PFSK-1 (cell line): Measurements from ENCODE around the gene APOBEC3C.

Experiments used
- FOXP2 ChIP-seq: optimal IDR thresholded peaks from 2 replicates; pipeline ENCODE3; 2011; ENCODE audit warnings: borderline replicate concordance, control low read depth, inconsistent platforms; ENCODE audit not compliant: insufficient read depth; ENCODE audit errors: extremely low read length, extremely low read depth
- POLR2AphosphoS5 ChIP-seq: IDR thresholded peaks from 2 replicates; pipeline ENCODE4 v1.6.1; 2012; ENCODE audit warnings: low read depth, mild to moderate bottlenecking, control low read depth, low read length, moderate library complexity
- REST ChIP-seq, 2 experiments: IDR thresholded peaks; 2 replicates each; pipeline versions ENCODE4 v1.6.1 to v1.8.0; 2011 to 2012; ENCODE audit warnings: low read depth in 2 of 2, low read length in 2 of 2, control low read depth in 1 of 2, inconsistent platforms in 1 of 2, mild to moderate bottlenecking in 1 of 2, moderate library complexity in 1 of 2; ENCODE audit not compliant: insufficient read depth in 1 of 2
- SIN3A ChIP-seq: IDR thresholded peaks from 2 replicates; pipeline ENCODE4 v1.6.1; 2012; ENCODE audit warnings: mild to moderate bottlenecking, low read length, moderate library complexity, borderline replicate concordance; ENCODE audit not compliant: insufficient read depth
- TAF1 ChIP-seq: IDR thresholded peaks from 2 replicates; pipeline ENCODE4 v1.6.1; 2012; ENCODE audit warnings: low read length, control low read depth, borderline replicate concordance; ENCODE audit not compliant: insufficient read depth

- TF ChIP-seq POLR2AphosphoS5 (no peak), TAF1 (no peak), REST (IDR thresholded peaks at IDR 0.05; ENCODE audit: insufficient read depth in 1 of 2, low read depth in 2 of 2, low read length in 2 of 2) (no peak), FOXP2 (no peak), SIN3A (no peak)
Observed at GRCh38 chr22:38989466-38989865, 24.6 kb upstream of the APOBEC3C start.
